PC-3 (cell line): ENCODE data around the gene EFCAB6.

Source experiments
- EZH2 ChIP-seq: fragments of 300-600 bp; sonication (generic); IDR thresholded peaks from one replicate; pipeline ENCODE4 v1.6.1; 2017; ENCODE audit warnings: antibody characterized with exemption, mild to moderate bottlenecking, low read length; ENCODE audit not compliant: unreplicated experiment
- TF ChIP-seq, protein P1 (sequence below): fragments of 300-600 bp; sonication (generic); conservative IDR thresholded peaks from 2 replicates; pipeline ENCODE4 v1.5.1; 2017; ENCODE audit warnings: antibody characterized with exemption, low read depth, mild to moderate bottlenecking, low read length

- TF ChIP-seq, protein P1, sequence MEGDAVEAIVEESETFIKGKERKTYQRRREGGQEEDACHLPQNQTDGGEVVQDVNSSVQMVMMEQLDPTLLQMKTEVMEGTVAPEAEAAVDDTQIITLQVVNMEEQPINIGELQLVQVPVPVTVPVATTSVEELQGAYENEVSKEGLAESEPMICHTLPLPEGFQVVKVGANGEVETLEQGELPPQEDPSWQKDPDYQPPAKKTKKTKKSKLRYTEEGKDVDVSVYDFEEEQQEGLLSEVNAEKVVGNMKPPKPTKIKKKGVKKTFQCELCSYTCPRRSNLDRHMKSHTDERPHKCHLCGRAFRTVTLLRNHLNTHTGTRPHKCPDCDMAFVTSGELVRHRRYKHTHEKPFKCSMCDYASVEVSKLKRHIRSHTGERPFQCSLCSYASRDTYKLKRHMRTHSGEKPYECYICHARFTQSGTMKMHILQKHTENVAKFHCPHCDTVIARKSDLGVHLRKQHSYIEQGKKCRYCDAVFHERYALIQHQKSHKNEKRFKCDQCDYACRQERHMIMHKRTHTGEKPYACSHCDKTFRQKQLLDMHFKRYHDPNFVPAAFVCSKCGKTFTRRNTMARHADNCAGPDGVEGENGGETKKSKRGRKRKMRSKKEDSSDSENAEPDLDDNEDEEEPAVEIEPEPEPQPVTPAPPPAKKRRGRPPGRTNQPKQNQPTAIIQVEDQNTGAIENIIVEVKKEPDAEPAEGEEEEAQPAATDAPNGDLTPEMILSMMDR: no peak
- no peak for TF ChIP-seq EZH2
Measured at GRCh38 chr22:43541022-43541421, 271.1 kb downstream of the EFCAB6 start.
